Measurements from ENCODE around the gene MSI2.

MSI2 gene

DNA sequence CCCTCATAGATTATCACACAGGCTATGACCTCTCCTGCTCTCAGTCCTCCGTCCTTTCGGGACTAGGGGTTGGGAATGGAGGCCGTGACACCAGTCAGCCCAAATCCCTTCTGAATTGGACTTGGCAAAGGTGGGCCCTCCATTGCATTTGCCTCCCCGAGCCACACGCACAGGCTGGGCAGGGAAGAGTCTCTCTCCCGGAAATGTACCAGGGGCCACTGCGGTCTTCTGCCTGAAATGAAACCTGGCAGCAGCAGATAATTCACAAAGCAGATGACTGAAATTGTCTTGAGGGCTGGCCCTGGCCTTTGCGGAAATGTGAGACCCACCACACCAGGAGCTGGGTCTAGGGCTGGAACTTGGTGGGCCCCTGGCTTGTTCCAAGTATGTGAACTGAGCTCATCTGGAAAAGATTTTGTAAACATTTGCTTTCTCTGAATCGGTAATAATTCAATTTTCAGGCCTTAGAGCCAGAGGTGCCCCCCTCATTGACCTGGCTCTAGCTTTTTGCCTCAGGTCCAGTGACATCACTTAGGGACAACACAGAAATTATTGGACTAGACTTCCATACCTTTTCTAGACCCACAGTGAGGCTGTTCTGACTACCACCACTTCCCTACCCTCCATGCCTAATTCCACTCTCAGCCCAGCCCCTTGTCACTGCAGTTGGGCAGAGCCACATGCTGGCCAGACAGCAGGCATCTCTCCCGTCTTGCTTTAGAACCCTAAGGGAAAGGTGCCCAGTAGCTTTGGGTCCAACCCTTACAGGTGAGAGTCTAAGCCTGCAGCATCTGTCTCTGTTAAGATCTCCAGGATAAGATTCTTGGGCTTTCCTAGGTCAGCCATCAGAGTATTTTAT, 413.6 kb downstream of the MSI2 start:
- no peak overlapping the region for H3K4me3 ChIP-seq (ENCODE audit: low read depth, low read length)
- no peak for DNase-seq (ENCODE audit: low read depth)
- TF ChIP-seq, protein P1, sequence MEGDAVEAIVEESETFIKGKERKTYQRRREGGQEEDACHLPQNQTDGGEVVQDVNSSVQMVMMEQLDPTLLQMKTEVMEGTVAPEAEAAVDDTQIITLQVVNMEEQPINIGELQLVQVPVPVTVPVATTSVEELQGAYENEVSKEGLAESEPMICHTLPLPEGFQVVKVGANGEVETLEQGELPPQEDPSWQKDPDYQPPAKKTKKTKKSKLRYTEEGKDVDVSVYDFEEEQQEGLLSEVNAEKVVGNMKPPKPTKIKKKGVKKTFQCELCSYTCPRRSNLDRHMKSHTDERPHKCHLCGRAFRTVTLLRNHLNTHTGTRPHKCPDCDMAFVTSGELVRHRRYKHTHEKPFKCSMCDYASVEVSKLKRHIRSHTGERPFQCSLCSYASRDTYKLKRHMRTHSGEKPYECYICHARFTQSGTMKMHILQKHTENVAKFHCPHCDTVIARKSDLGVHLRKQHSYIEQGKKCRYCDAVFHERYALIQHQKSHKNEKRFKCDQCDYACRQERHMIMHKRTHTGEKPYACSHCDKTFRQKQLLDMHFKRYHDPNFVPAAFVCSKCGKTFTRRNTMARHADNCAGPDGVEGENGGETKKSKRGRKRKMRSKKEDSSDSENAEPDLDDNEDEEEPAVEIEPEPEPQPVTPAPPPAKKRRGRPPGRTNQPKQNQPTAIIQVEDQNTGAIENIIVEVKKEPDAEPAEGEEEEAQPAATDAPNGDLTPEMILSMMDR (IDR thresholded peaks at IDR 0.05; ENCODE audit: control insufficient read depth, extremely low read depth, insufficient read depth), result no peak

DNA sequence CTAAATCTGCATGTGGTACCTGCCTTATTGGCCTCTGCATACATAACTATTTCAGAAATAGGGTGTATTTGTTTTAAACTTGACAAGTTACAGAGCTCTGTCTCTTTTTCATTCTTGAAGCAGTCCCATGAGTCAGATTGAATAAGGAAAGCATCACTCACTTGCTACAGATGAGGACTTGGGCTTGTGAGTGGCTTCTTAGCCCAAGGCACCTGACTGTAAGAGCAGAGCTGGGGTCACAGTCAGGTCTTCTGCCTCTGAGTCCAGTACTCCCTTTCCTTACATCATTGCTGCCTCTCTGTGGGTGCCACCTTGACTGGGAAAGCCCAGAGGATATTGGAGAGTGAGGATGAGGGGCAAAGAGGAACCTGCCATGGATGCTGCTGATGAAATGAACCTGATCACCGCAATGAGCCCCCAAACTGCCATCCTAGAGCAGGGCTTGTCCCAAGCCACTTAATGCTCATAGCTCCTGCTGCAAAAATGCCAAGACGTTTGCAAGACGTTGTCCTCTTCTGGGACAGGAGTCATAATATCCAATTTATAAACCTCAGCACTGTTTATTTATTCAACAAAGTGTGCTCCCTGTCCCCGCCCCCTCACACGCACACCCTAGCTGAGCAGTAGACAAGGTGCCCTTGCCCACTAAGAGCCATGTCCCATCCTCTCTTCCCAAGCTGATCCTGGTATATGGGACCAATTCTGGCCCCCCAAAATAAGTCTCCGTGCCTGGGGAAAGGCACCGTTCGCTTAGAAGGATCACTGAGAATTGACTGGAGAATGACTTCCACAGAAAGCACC, 414.6 kb downstream of the MSI2 start:
- no peak for DNase-seq (ENCODE audit: low read depth)
- TF ChIP-seq, protein P1 (IDR thresholded peaks at IDR 0.05; ENCODE audit: control insufficient read depth, extremely low read depth, insufficient read depth), result no peak
- no peak overlapping the region for H3K4me3 ChIP-seq (ENCODE audit: low read depth, low read length)

DNA sequence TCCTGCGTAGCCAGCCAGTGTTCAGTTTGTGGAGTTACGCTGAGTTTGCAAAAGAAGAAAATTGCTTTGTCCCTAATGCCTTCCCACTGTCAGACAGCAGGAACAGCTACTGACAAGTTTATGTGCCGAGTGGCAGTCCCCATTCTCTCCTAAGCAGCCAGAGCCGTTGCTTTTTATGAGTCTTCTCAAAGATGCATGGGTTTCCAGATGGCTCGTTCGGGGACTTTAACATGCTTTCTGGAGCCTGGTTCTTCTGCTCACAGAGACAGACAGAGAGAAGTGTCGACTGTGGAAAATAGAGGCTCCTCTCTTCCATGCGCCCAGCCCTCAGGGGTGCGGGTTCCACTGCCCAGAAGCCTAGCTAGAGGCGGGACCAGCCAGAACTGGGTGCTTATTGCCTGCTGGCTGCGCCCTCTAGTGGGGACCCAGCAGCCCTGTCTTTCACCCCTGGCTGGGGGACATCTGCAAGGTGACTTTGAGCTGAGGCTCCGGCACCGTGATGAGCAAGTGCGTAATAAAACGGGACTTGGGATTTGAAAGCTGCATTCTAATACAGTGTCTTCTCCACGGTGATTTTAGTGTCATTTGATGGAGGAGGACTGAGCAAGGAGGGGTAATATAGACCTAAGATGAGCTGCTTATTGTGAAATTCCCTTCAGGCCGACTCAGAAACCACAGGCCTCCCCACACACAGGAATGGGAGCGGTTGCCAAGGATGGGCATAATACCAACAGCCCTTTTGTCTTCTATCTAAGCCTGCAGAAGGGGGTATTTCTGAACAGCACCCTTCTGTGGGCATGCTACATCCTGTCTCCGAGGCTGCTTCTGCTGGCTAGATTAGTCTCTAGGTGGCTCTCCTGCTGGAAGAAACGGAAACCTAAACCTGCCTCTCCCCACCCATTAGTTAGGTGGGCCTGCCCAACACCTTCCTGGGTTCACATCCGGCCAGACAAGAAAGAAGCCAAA, 415.6 kb downstream of the MSI2 start:
- TF ChIP-seq, protein P1 (IDR thresholded peaks at IDR 0.05; ENCODE audit: control insufficient read depth, extremely low read depth, insufficient read depth), result peak; percentile 85
- DNase-seq (ENCODE audit: low read depth), result peak; percentile 25
- no peak overlapping the region for H3K4me3 ChIP-seq (ENCODE audit: low read depth, low read length)

DNA sequence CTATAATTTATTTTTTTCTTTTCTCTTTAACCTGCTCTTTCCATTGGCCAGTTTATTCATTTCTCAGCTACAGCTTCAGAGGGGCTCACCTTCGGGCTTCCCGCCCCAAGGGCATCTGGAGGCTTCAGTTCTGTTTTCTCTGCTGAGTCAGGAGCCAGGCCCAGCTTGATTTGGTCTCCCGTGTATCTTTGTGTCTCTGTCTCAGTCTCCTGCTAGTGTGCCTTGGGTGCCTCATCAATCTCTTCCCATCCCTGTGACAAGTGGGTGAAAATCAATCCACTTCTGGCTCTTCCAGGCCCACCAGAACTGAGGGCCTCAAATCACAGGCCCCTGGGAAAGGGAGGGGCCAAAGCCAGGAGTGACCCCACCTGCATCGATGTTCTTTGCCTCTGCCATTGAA, 416.6 kb downstream of the MSI2 start:
- DNase-seq (ENCODE audit: low read depth), result no peak
- TF ChIP-seq, protein P1 (IDR thresholded peaks at IDR 0.05; ENCODE audit: control insufficient read depth, extremely low read depth, insufficient read depth), result no peak
- no peak overlapping the region for H3K4me3 ChIP-seq (ENCODE audit: low read depth, low read length)

DNA sequence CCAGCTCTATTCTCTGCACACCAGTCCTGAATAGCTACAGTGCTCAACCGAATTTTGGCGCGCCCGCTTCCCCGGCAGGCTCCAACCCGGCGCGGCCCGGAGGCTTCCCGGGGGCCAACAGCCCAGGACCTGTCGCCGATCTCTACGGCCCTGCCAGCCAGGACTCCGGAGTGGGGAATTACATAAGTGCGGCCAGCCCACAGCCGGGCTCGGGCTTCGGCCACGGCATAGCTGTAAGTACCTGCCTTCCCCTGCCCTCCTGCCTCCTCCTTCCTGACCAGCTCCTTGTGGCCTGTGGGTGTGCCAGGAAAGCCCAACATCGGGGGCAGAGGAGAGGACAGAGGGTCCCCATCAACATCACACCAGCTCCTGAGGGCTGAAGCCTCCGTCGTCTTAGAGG, 418.6 kb downstream of the MSI2 start:
- TF ChIP-seq, protein P1 (IDR thresholded peaks at IDR 0.05; ENCODE audit: control insufficient read depth, extremely low read depth, insufficient read depth), result no peak

More for the DNA sequence above, 418.6 kb downstream of the MSI2 start:
- DNase-seq (ENCODE audit: low read depth), result no peak
- H3K4me3 ChIP-seq (ENCODE audit: low read depth, low read length), result no peak overlapping the region

Data from LNCaP clone FGC (cell line).